HG03378 (cell line): Measurements from ENCODE around the gene NOS1.
"Not testable (repeated sequence)": the region's sequence is repeated elsewhere in the genome, so short reads cannot be mapped to it uniquely, and the experiment has no call there.

Experiments
- ATAC-seq: cut with Tn5 transposase; IDR thresholded peaks from one replicate; pipeline ENCODE4 v1.9.1; 2021; ENCODE audit warnings: mild to moderate bottlenecking, moderate library complexity; ENCODE audit not compliant: unreplicated experiment

NOS1 gene

GRCh38 chr12:117210266-117210918 is 151.0 kb downstream of the NOS1 start:
- no peak for ATAC-seq

GRCh38 chr12:117209626-117210025 is 151.8 kb downstream of the NOS1 start:
- no peak for ATAC-seq

GRCh38 chr12:117208811-117209455 is 152.5 kb downstream of the NOS1 start:
- ATAC-seq = no peak

DNA sequence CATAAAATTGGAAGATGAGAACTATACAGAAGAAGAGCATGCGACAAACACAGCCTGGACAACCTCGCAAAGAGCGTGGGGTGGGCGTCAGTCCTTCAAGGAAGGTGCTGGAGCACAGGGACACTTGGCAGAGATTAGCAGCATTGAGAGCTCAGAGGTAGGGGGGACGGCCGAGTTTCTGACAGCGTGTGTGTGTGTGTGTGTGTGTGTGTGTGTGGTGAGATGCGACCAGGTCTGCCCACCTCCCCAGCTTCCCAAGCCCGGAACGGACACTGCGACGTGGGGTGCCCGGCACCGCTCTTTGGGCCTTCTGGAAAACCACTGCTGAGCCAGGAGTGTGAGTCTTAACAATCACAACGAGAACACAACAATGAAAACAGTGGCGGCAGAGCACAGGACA is 153.2 kb downstream of the NOS1 start:
- ATAC-seq = no peak

GRCh38 chr12:117207675-117208074 is 153.8 kb downstream of the NOS1 start:
- no peak for ATAC-seq

- no peak for ATAC-seq
These were observed 158.9 kb downstream of the NOS1 start for GRCh38 chr12:117202556-117202955.

DNA sequence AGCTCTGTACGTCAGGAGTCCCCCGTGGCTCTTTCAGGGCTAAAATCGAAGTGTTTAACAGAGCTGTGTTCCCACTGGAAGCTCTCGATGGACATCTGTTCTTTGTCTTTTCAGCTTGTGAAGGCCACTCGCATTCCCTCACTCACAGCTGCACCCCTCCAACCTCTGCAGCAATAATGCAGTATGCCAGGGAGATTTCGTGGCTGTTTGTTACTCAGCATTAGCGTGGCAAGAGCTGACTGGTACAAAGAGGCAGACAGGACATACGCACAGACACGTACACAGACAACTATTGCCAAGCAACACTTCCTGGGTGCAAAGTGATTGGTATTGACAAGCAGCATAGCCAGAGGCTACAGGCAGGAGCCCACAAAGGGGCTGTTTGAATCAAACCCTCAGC is 159.4 kb downstream of the NOS1 start:
- ATAC-seq = no peak

DNA sequence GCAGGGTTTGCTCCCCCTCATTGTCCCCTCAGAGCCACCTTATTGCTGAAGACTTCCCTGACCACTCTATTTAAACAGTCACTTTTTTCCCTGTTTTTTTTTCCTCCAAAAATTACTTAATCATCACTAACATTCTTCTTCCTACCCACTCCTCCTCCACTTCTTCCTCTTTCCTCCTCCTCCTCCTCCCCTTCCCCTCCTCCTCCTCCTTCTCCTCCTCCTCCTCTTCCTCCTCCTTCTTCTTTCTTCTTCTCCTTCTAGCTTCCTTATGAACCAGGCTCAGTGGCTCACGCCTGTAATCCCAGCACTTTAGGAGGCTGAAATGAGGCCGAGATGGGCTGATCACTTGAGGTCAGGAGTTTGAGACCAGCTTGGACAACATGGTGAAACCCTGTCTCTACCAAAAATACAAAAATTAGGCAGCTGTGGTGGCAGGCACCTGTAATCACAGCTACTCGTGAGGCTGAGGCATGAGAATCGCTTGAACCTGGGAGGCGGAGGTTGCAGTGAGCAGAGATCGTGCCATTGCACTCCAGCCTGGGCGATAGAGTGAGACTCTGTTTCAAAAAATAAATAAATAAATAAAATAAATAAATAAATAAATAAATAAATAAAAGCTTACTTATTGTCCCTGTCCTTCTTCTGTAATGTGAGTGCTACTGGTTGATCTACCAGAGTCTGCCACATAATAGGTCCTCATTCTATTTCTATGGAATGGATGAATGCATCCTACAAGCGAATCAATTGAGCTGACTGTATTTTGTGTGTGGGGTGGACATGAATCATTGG is 161.3 kb downstream of the NOS1 start:
- ATAC-seq = not testable (repeated sequence)

DNA sequence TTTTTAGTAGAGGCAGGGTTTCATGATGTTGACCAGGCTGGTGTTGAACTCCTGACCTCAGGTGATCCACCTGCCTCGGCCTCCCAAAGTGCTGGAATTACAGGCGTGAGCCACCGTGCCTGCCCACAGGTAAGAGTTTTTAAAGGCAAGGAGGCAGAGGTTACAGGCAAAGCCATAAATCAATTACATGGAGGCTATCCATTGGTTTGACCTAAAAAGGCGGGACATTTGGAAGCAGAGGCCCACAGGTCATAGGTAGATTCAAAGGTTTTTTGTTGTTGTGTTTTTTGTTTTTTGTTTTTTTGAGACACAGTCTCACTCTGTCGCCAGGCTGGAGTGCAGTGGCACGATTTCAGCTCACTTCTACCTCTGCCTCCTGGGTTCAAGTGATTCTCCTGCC is 165.1 kb downstream of the NOS1 start:
- not testable (repeated sequence) for ATAC-seq

GRCh38 chr12:117195027-117195426 is 166.4 kb downstream of the NOS1 start:
- ATAC-seq = not testable (repeated sequence)

DNA sequence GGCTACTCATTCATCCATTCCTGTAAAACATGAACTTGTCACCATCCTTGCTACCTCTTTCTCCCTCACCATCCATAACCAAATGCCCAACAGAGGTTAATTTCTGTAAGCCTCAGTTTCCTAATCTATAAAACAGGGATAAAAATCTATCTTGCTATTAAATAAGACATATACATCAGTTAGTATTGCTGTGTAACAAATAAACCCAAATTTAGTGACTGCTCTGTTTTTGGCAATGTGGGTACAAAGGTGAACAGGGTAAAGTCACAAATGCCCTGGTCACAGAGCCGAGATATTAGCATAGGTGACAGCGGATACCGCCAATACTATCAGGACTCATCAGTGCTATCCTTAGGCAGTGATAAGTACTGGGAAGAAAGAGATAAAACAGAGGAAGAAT is 167.5 kb downstream of the NOS1 start:
- no peak for ATAC-seq

- not testable (repeated sequence) for ATAC-seq
These were observed 168.8 kb downstream of the NOS1 start for GRCh38 chr12:117192581-117192980.

DNA sequence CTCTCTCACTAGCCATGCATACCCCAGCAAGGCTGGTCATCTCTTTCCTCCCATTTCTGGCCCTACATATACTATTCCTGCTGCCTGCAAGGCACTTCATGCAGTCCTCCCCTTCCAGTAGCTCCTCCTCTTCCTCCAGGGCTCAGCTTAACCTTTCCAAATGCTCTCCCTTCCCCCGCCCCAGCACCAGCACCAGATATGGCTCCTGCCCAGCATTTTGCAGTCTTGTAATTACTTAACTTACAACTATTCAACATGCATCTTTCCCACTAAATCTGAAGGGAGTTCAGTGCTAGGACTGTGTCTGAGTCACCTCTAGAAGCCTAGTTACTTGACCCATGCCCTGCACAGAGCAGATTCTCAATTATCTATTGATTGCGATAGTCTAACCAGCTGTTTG is 169.4 kb downstream of the NOS1 start:
- no peak for ATAC-seq

GRCh38 chr12:117190210-117190781 is 171.1 kb downstream of the NOS1 start, which contains the start of gene FBXO21:
FBXO21 (minus strand) TSS chr12:117190470; CDS start chr12:117190456, 14 bp downstream.
- peak; percentile 76 for ATAC-seq

- ATAC-seq = peak; percentile 42
These were observed 171.7 kb downstream of the NOS1 start for GRCh38 chr12:117189725-117190209.

DNA sequence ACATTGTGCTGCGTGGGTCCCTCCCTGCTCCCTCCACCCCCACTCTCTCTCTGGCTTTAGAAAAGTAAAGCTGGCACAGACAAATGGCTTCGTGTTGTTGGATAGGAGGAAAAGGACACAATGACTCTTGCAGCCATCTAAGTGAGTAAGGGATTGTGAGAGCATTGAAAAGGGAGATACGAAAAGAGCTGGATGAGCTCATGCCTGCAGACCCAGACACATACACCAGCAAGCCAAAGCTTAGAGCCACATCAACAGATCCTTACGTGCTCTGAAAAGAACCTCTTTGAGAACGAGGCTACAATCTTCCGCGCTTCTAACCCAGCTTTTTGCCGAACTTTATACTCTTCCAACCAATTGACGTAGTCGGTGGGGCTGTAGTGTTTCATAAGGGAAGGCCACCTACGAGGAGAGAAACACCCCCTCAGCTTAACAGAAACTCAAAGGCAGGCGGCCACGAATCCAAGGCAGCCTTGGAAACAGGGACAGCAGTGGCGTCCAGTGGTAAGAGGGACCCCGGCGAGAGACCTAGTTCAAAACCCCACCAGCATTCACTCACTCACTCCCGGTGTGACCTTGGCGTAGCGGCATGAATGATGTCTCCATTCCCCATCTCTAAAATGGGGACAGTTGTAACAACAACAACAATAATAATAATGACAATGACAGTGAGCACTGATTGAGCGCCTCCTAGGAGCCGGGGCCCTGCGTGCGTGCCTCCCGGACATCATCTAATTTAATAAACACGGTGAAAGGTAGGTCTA is 172.3 kb downstream of the NOS1 start:
- ATAC-seq = no peak

GRCh38 chr12:117188121-117188665 is 173.2 kb downstream of the NOS1 start:
- no peak for ATAC-seq

DNA sequence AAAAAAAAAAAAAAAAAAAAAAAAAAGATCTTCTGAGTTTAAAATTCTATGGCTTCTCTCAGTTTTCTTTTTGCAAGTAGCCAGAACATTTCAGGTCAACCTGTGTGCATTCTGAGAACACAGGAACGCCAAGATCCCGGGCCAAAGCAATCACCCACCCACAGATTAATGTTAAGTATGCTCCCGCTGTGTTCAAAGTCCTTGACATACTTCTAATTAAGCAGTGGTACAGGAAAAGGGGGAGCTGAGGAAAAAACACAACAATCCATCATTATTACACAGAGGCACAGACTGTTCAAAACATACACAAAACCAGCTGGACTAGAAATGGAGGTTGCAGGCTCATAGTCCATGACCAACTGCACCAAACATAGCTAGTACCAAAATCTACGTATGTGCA is 174.0 kb downstream of the NOS1 start:
- ATAC-seq = no peak

DNA sequence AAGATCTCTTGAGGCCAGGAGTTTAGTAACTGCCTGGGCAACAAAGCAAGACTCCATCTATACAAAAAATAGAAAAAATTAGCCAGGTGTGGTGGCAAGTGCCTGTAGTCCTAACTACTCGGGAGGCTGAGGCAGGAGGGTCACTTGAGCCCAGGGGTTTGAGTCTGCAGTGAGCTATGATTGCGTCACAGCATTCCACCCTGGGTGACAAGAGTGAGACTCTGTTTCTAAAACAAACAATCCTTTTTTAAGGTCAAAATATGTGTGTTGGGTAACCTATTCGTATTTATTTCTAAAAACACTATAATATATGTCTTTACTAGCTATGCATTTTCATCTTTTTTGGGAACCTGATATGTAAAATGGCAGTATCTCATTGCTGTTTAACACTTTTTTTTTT is 178.6 kb downstream of the NOS1 start:
- ATAC-seq = no peak

DNA sequence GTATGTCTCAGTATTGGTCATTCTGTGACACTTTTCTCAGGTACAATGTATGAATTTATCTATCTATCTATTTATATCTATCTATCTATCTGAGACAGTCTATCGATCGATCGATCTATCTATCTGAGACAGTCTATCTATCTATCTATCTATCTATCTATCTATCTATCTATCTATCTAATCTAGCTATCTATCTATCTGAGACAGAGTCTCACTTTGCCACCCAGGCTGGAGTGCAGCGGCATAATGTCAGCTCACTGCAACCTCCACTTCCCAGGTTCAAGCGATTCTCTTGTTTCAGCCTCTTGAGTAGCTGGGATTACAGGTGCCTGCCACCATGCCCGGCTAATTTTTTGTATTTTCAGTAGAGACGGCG is 180.0 kb downstream of the NOS1 start:
- ATAC-seq = not testable (repeated sequence)
